SU-DHL-6 (cell line): ENCODE data around the gene SLX9.

Source experiments
- EZH2phosphoT487 ChIP-seq: fragments of 200-600 bp; sonication (generic), shearing (Covaris generic); conservative IDR thresholded peaks from 2 replicates; pipeline ENCODE4 v1.6.1; 2018; ENCODE audit warnings: mild to moderate bottlenecking, antibody characterized with exemption, low read length, moderate library complexity, mixed read lengths
- TF ChIP-seq, protein P1 (sequence below): fragments of 200-600 bp; sonication (generic); IDR thresholded peaks from one replicate; pipeline ENCODE4 v1.5.1; 2017; ENCODE audit warnings: antibody characterized with exemption, mild to moderate bottlenecking, low read length, moderate library complexity; ENCODE audit not compliant: insufficient read depth, poor library complexity, severe bottlenecking

- TF ChIP-seq, protein P1, sequence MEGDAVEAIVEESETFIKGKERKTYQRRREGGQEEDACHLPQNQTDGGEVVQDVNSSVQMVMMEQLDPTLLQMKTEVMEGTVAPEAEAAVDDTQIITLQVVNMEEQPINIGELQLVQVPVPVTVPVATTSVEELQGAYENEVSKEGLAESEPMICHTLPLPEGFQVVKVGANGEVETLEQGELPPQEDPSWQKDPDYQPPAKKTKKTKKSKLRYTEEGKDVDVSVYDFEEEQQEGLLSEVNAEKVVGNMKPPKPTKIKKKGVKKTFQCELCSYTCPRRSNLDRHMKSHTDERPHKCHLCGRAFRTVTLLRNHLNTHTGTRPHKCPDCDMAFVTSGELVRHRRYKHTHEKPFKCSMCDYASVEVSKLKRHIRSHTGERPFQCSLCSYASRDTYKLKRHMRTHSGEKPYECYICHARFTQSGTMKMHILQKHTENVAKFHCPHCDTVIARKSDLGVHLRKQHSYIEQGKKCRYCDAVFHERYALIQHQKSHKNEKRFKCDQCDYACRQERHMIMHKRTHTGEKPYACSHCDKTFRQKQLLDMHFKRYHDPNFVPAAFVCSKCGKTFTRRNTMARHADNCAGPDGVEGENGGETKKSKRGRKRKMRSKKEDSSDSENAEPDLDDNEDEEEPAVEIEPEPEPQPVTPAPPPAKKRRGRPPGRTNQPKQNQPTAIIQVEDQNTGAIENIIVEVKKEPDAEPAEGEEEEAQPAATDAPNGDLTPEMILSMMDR, result no peak
- TF ChIP-seq EZH2phosphoT487, result no peak
These were observed 72.9 kb downstream of the SLX9 start for GRCh38 chr21:45012662-45013259.
